GM19468 (cell line): ENCODE results near the gene TLE1.

Experiments used
- ATAC-seq: cut with Tn5 transposase; IDR thresholded peaks from one replicate; pipeline ENCODE4 v1.9.1; 2021; ENCODE audit warnings: mild to moderate bottlenecking, moderate library complexity, moderate number of reproducible peaks; ENCODE audit not compliant: unreplicated experiment; ENCODE audit errors: extremely low read depth

The TLE1 gene

DNA sequence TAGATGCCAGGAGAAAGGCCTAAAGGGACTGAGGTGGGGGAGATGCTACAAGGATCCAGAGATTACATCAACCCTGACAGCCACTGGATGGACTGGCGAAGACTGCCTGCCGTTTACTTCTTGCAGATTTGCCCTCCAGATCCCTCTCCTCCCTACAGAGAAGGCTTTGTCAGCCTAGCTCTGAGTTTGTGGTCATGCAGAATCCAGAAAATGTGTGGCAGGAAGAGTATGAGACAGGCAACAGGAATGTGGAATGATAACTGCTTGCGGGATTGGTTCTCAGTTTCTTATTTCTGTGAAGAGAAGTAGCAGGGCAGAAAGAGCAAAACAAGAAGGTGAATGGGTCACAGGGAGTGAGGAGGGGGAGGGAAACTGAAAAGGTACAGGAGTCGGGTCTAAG, 129.6 kb downstream of the TLE1 start:
- no peak for ATAC-seq

- no peak for ATAC-seq
Measured at GRCh38 chr9:81559197-81559596, 130.2 kb downstream of the TLE1 start.

GRCh38 chr9:81558091-81558830, 131.1 kb downstream of the TLE1 start:
- no peak for ATAC-seq

GRCh38 chr9:81557452-81558090, 131.8 kb downstream of the TLE1 start:
- ATAC-seq = no peak

- ATAC-seq = no peak
Measured at GRCh38 chr9:81556923-81557322, 132.4 kb downstream of the TLE1 start.

DNA sequence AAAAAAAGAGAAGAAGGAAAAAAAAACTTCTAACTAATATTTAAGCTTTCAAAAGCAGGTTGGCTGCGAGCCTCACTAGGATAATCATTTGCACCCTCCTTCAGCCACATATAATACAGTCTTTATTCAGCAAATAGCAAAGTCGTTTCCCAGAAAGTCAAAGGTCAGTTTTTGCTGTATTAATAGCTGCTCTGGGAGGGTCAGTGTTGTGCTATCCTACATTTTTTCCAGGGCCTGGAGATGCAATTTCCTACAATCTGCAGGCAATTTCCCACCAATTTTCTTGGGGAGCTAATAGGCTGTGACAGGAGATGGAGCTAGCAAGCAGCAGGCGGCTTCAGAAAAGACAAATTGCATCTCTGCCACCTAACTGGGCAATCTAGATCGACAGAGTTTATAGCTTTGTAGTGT, 136.8 kb downstream of the TLE1 start:
- ATAC-seq = no peak

DNA sequence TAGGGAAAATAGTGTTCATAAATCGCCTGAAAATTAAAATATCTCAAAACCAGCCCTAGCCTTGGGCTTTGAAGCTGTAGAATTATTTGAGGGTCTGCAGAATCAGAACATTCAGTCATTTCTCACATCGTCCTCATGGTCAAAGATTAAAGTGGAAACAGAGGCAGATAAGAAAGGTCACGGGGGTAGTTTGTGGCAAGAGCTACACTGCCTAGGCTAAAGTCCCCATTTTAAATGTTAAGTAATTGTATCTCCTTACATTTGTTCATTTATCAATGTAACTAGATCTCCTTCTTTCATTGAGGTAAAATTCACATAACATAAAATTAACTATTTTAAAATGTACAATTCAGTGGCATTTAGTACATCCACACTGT, 139.2 kb downstream of the TLE1 start:
- ATAC-seq = no peak

- no peak for ATAC-seq
Measured at GRCh38 chr9:81549500-81550206, 139.7 kb downstream of the TLE1 start.

- ATAC-seq = no peak
Measured at GRCh38 chr9:81548911-81549310, 140.4 kb downstream of the TLE1 start.

GRCh38 chr9:81546489-81546888, 142.9 kb downstream of the TLE1 start:
- no peak for ATAC-seq

- no peak for ATAC-seq
Measured at GRCh38 chr9:81543695-81544094, 145.7 kb downstream of the TLE1 start.

- no peak for ATAC-seq
Measured at GRCh38 chr9:81542118-81542889, 147.0 kb downstream of the TLE1 start.

DNA sequence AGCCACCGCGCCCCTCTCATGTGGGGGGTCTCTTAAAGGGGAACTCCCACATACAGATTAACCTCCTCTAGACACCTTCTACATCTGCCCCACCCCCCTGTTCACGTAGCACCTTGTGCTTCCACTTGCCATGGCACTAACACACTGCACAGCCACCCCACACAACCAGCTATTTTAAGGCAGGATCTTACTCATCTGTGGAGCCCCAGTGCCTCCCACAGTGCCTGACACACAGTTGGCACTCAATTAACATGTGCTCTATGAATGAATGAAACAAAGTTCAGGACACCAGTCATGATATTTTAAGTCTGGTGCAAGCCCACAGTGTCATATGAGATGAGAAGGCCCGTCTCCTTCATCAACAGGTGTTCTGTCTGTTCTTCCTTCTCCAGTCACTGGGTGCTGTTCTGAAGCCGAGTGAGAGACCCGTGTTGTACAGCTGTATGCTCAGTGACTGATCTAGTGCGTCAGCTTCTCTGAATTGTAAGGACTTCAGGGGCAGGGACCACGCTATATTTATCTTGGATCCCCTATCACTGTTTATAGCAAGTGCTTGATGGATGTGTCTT, 149.1 kb downstream of the TLE1 start:
- no peak for ATAC-seq

- no peak for ATAC-seq
Measured at GRCh38 chr9:81539317-81539716, 150.0 kb downstream of the TLE1 start.

DNA sequence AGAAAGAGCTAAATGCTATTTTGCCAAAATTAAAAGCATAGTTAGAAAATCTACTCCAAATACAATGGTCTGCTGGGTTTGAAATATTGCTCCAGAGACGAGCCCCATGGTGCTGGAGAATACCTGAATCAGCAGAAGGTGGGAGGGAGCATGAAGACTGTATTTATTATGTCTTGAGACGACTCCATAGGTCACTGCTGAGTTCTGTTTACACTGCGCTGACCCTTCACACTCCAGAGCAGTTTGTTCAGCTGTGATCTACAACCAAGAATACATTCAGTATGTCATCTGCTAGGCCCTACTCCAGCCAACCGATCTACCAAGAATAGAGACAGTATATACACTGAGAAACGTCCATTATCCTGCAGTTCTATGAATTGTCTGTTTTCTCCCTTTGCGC, 150.5 kb downstream of the TLE1 start:
- no peak for ATAC-seq

DNA sequence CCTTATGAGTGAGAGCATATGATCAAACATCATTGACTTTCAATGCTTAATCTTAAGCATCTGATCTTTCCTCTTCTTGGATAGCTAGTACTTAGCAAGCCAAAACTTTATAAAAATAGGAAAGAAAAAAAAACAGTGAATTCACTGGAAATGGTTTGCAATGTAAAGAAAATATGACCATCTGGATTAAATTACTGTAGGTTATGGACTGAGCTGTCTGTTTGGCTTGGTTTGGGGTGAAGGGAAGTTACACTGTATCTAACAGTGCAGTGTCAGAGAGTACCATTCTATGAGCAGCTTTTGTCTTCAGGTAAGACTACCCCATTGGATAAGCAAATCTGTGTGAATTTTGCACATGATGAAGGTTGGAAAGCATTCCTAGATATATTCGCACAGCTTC, 151.4 kb downstream of the TLE1 start:
- no peak for ATAC-seq

DNA sequence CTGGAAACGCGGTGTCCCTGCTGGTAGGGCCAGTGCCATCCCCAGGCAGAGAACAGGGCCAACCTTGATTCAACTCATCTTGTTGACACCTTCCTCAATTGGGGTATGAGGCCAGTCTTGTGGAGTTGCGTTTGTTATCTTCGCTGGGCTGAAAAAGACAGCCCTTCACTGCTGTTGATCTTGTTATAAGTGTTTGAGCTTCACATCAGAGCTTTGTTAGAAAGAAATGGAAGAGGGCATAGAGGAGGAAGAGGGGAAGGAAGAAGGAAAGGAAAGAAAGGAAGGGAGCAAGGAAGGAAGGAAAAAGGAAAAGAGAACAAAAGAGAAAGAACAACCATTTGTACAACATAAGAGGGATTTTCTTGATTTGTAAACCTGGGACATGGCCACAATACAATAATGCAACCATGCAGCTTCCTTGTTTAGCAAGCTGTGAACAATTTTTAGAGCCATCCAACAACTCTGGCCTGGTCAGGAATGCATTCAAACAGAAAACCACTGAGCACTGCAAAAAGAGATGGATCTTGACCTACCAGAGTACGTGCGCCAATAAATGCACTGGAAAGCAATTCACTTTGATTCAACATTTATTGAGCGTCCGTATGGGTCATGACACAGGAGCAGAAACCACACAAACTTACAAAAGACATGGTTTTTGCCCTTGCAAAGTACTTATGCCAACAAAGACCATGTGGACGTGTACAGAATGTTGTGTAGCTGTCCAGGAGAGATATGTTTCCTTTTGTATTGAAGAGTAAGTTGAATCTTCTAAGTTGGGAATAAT, 152.9 kb downstream of the TLE1 start:
- no peak for ATAC-seq

DNA sequence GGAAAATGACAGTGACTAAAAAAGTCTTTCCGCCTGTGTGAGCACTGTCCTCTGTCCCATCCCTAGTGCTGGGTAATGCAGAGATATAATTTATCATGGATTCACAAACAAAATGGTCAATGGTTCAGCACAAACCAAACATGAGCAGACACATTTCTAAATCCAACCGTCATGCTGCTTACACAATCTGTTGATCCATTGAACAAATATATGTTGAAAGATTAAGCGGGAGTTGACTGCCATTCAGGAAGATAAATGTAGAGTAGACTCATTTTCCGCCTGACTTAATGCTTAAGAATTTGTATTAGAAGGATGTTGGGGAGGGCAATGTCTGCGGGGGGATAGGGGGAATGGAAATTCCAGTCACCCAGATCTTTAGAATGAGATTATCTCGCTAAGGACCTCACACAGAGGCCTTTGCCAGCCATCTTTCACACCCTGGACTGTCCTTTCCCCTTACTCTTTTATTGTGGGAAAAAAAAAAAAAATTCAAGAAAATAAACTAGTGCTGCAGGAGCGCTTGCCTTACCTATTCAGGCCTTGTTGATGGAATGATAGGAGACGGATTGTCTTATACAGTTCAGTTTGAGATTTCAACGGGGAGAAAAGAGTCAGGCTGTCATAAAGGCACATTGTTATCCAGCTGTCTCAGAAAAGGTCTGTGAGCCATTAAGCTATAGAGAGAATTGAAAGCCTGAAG, 153.7 kb downstream of the TLE1 start:
- no peak for ATAC-seq
